ENCODE results near the gene HHAT.

Gene HHAT

GRCh38 chr1:210709701-210710100 is 381.0 kb downstream of the HHAT start:
- DNase-seq = no peak
- Mint-ChIP-seq H3K36me3 (ENCODE audit: low read depth) (no peaks in the 10 kb centered on the region), H3K9me3 (no peaks in the 10 kb centered on the region), H3K4me3 (no peak overlapping the region), H3K4me1 (peaks cover 33% of the 10 kb centered on the region), H3K27ac (no peak overlapping the region), H3K27me3 (ENCODE audit: low read depth, poor library complexity) (no peaks in the 10 kb centered on the region)
- TF ChIP-seq CTCF (IDR thresholded peaks at IDR 0.05) = no peak

GRCh38 chr1:210711825-210712612 is 383.3 kb downstream of the HHAT start:
- H3K4me1 Mint-ChIP-seq = peaks cover 13% of the 10 kb centered on the region
- no peaks in the 10 kb centered on the region for H3K27me3 Mint-ChIP-seq (ENCODE audit: low read depth, poor library complexity)
- TF ChIP-seq CTCF (IDR thresholded peaks at IDR 0.05) = no peak
- H3K4me3 Mint-ChIP-seq = no peak overlapping the region
- H3K36me3 Mint-ChIP-seq (ENCODE audit: low read depth) = no peaks in the 10 kb centered on the region
- no peaks in the 10 kb centered on the region for H3K9me3 Mint-ChIP-seq
- DNase-seq = no peak
- no peak overlapping the region for H3K27ac Mint-ChIP-seq

- H3K4me1 Mint-ChIP-seq = no peaks in the 10 kb centered on the region
- H3K4me3 Mint-ChIP-seq = no peak overlapping the region
- no peaks in the 10 kb centered on the region for H3K27me3 Mint-ChIP-seq (ENCODE audit: low read depth, poor library complexity)
- TF ChIP-seq CTCF (IDR thresholded peaks at IDR 0.05) = no peak
- no peak overlapping the region for H3K27ac Mint-ChIP-seq
- no peak for DNase-seq
- no peaks in the 10 kb centered on the region for H3K9me3 Mint-ChIP-seq
- no peaks in the 10 kb centered on the region for H3K36me3 Mint-ChIP-seq (ENCODE audit: low read depth)
Observed at GRCh38 chr1:210715072-210715471, 386.4 kb downstream of the HHAT start.

GRCh38 chr1:210722410-210723081 is 393.8 kb downstream of the HHAT start:
- Mint-ChIP-seq H3K4me3 (no peak overlapping the region), H3K4me1 (no peaks in the 10 kb centered on the region), H3K36me3 (ENCODE audit: low read depth) (no peaks in the 10 kb centered on the region), H3K27ac (no peak overlapping the region), H3K27me3 (ENCODE audit: low read depth, poor library complexity) (peaks cover 7% of the 10 kb centered on the region), H3K9me3 (no peaks in the 10 kb centered on the region)
- DNase-seq = no peak
- no peak for TF ChIP-seq CTCF (IDR thresholded peaks at IDR 0.05)

GRCh38 chr1:210723646-210724045 is 394.9 kb downstream of the HHAT start:
- no peaks in the 10 kb centered on the region for H3K36me3 Mint-ChIP-seq (ENCODE audit: low read depth)
- peaks cover 7% of the 10 kb centered on the region for H3K27me3 Mint-ChIP-seq (ENCODE audit: low read depth, poor library complexity)
- H3K4me3 Mint-ChIP-seq = no peak overlapping the region
- DNase-seq = no peak
- no peaks in the 10 kb centered on the region for H3K4me1 Mint-ChIP-seq
- no peak for TF ChIP-seq CTCF (IDR thresholded peaks at IDR 0.05)
- no peaks in the 10 kb centered on the region for H3K9me3 Mint-ChIP-seq
- no peak overlapping the region for H3K27ac Mint-ChIP-seq
